ENCODE results near the gene TMEM184C. TPM values are rescaled to one million over a fixed set of nuclear protein-coding genes. Genes with fewer than 3 reads are reported as not detected.
A peak's percentile ranks its signal among the peaks of the same experiment; 100 is the strongest.

TMEM184C gene
- total RNA-seq, 2 donors from 2014 or later: 23.2 to 30.2 TPM

GRCh38 chr4:147678796-147679549, 61.8 kb downstream of the TMEM184C start:
- TF ChIP-seq CTCF (IDR thresholded peaks at IDR 0.05): no peak
- DNase-seq (ENCODE audit: low spot score) (no peak), ATAC-seq (ENCODE audit: insufficient number of reproducible peaks, low FRiP score, low read depth) (no peak)
- H3K4me3 ChIP-seq: no peak overlapping the region
- no peaks in the 10 kb centered on the region for H3K27me3 ChIP-seq (replicated peaks; ENCODE audit: insufficient read depth)
- H3K9me3 ChIP-seq: no peaks in the 10 kb centered on the region
- peaks cover 7 to 14% of the 10 kb centered on the region in 2 donors for H3K4me1 ChIP-seq (ENCODE audit: control insufficient read depth in 1 of 2, low read depth in 2 of 2)
- H3K36me3 ChIP-seq: no peaks in the 10 kb centered on the region
- H3K27ac ChIP-seq: no peak overlapping the region

DNA sequence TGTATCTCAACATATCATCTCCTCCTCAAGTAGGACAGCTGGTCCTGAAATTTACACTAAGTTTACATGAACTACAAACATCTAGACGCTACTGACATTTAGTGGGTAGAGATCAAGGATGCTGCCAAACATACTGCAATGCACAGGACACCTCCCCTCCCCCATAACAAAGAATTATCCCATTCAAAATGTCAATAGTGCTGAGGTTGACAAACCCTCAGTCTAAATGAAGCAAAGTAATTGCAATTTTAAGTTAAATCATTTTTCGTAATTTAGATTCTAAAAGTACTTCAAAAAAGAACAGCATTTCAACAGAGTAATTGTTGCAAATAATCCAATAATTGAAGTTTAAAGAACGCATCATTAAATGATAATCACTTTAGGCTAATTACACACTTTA, 65.6 kb downstream of the TMEM184C start:
- H3K4me1 ChIP-seq (ENCODE audit: control insufficient read depth in 1 of 2, low read depth in 2 of 2): peaks cover 7 to 14% of the 10 kb centered on the region in 2 donors
- ATAC-seq (ENCODE audit: insufficient number of reproducible peaks, low FRiP score, low read depth) (no peak), DNase-seq (ENCODE audit: low spot score) (no peak)
- peak overlapping the region; percentile 54 to 65 for H3K27ac ChIP-seq
- no peak for TF ChIP-seq CTCF (IDR thresholded peaks at IDR 0.05)
- peak overlapping the region; percentile 87 for H3K4me3 ChIP-seq
- no peaks in the 10 kb centered on the region for H3K27me3 ChIP-seq (replicated peaks; ENCODE audit: insufficient read depth)
- no peaks in the 10 kb centered on the region for H3K9me3 ChIP-seq
- H3K36me3 ChIP-seq: no peaks in the 10 kb centered on the region

- peak overlapping the region; percentile 54 to 65 for H3K27ac ChIP-seq
Observed at GRCh38 chr4:147683188-147683591, 66.0 kb downstream of the TMEM184C start.

DNA sequence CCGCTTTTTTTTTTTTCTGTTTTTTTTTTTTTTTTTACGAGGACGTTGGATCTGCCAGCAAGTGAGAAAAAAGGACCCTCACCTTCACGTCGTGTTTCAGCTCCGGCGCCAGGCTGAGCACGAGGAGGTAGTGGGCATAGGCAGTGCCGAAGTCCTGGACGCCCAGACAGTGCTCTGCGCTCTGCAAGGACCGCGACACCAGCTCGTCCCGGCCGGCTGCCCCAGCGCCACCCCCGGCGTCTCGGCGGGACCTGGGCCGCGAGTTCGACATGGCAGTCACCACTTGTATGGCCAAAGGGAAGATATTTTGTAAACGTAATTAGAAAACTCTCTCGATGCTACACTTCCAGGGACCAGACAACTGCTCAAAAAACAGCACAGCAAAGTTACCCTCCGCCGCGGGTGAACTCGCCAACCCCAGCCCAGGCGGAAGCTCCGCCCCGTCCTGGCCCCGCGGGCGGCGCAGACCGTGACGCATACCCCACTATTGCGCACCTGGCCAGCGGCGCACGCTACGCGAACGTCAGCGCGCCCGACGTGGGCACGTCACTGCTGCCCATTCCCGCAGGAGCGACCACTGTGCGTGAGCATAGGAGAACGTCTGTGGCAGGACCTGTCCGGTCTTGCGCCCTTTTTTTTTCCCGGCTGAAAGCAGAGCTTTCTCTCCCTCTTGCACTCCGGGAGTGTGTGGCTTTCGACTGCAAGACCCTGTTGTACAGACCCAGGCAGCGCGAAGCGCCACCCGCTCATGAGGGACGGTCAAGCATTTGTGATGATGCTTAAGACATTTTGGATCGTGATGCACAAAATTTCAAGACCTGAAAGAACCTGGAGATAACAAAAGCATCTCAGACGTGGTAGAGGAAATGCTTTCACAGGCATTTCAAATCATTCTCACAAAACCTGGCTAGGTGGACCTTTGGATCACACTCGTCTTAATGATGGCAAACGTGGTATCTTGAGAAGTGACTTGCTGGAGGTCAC, 66.8 kb downstream of the TMEM184C start, which contains the start of gene PRMT9:
TSS of gene PRMT9 (minus strand) at position 447 of the 984 bp plus-strand sequence. CDS start at position 271, 176 bp downstream.
- Histone ChIP-seq H3K4me1 (ENCODE audit: control insufficient read depth in 1 of 2, low read depth in 2 of 2) (peaks cover 7 to 14% of the 10 kb centered on the region in 2 donors), H3K27ac (peak within 1 kb of the TSS; percentile 54 to 65), H3K4me3 (peak within 1 kb of the TSS; percentile 87), H3K36me3 (no peaks in the 10 kb centered on the region), H3K9me3 (no peaks in the 10 kb centered on the region), H3K27me3 (replicated peaks; ENCODE audit: insufficient read depth) (no peaks in the 10 kb centered on the region)
- no peak for TF ChIP-seq CTCF (IDR thresholded peaks at IDR 0.05)
- DNase-seq (ENCODE audit: low spot score): peak; percentile 47
- peak; percentile 95 for ATAC-seq (ENCODE audit: insufficient number of reproducible peaks, low FRiP score, low read depth)

More at GRCh38 chr4:147683188-147683591, 66.0 kb downstream of the TMEM184C start:
- Histone ChIP-seq H3K9me3 (no peaks in the 10 kb centered on the region), H3K4me1 (ENCODE audit: control insufficient read depth in 1 of 2, low read depth in 2 of 2) (peaks cover 7 to 14% of the 10 kb centered on the region in 2 donors), H3K27me3 (replicated peaks; ENCODE audit: insufficient read depth) (no peaks in the 10 kb centered on the region), H3K36me3 (no peaks in the 10 kb centered on the region), H3K4me3 (peak overlapping the region; percentile 87)
- peak; percentile 76 for ATAC-seq (ENCODE audit: insufficient number of reproducible peaks, low FRiP score, low read depth)
- DNase-seq (ENCODE audit: low spot score): no peak
- no peak for TF ChIP-seq CTCF (IDR thresholded peaks at IDR 0.05)

GRCh38 chr4:147689067-147689466, 71.9 kb downstream of the TMEM184C start:
- no peaks in the 10 kb centered on the region for H3K4me1 ChIP-seq (ENCODE audit: control insufficient read depth in 1 of 2, low read depth in 2 of 2)
- no peak overlapping the region for H3K27ac ChIP-seq
- H3K9me3 ChIP-seq: no peaks in the 10 kb centered on the region
- ATAC-seq (ENCODE audit: insufficient number of reproducible peaks, low FRiP score, low read depth) (no peak), DNase-seq (ENCODE audit: low spot score) (no peak)
- TF ChIP-seq CTCF (IDR thresholded peaks at IDR 0.05): no peak
- H3K36me3 ChIP-seq: no peaks in the 10 kb centered on the region
- H3K27me3 ChIP-seq (replicated peaks; ENCODE audit: insufficient read depth): no peaks in the 10 kb centered on the region
- H3K4me3 ChIP-seq: no peak overlapping the region
